Measurements from ENCODE around the gene LMX1A. TPM values are rescaled to one million over a fixed set of nuclear protein-coding genes. Genes with fewer than 3 reads are reported as not detected.

The LMX1A gene
- total RNA-seq, 1 donor from 2014 or later, result not detected

DNA sequence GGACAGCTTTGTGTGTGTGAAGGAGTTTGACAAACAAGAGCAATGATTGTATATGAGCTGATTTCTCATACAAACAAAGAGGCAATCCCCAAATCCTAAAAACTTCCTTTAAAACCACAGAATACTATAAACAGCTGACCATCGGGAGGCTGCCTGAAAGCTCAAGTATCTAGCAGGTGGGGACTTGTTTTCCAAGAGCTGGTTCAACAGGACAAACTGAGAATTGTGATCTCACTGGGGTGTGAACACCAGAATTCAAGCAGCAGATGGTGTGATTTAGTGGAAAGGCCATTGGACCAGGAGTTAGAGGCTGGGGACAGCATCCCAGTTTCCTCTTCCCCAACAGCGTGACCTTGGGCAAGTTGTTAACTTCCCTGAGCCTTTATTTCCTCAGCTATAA, 13.9 kb downstream of the LMX1A start:
- Mint-ChIP-seq H3K27ac (ENCODE audit: unreplicated experiment) (no peak overlapping the region), H3K27me3 (ENCODE audit: unreplicated experiment) (peaks cover 21% of the 10 kb centered on the region), H3K4me3 (ENCODE audit: unreplicated experiment) (no peak overlapping the region), H3K9me3 (ENCODE audit: unreplicated experiment) (no peaks in the 10 kb centered on the region), H3K36me3 (ENCODE audit: unreplicated experiment) (no peaks in the 10 kb centered on the region), H3K4me1 (ENCODE audit: unreplicated experiment) (no peaks in the 10 kb centered on the region)
- TF ChIP-seq, protein P1, sequence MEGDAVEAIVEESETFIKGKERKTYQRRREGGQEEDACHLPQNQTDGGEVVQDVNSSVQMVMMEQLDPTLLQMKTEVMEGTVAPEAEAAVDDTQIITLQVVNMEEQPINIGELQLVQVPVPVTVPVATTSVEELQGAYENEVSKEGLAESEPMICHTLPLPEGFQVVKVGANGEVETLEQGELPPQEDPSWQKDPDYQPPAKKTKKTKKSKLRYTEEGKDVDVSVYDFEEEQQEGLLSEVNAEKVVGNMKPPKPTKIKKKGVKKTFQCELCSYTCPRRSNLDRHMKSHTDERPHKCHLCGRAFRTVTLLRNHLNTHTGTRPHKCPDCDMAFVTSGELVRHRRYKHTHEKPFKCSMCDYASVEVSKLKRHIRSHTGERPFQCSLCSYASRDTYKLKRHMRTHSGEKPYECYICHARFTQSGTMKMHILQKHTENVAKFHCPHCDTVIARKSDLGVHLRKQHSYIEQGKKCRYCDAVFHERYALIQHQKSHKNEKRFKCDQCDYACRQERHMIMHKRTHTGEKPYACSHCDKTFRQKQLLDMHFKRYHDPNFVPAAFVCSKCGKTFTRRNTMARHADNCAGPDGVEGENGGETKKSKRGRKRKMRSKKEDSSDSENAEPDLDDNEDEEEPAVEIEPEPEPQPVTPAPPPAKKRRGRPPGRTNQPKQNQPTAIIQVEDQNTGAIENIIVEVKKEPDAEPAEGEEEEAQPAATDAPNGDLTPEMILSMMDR (IDR thresholded peaks at IDR 0.05), result no peak
- DNase-seq (ENCODE audit: extremely low spot score, unreplicated experiment), result no peak

DNA sequence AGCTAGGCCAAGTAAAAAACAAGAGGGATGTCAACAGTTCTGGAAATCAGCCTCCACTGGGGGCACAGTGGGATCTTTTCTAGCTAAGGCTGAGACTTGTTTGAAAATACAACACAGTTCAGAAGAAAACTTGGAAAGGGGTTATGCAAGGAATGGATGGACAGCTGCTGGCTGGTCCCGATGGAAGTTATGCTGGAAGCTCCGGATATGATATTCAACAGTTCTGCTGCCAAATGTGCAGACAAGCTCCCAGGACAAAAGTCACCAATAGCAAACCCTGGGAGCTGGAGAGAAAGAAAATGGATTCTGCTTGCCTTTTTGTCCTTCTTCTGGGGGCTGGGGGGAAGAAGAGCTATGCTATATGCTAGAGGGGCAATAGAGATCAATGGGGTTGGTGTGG, 14.3 kb downstream of the LMX1A start:
- Mint-ChIP-seq H3K4me3 (ENCODE audit: unreplicated experiment) (no peak overlapping the region), H3K36me3 (ENCODE audit: unreplicated experiment) (no peaks in the 10 kb centered on the region), H3K9me3 (ENCODE audit: unreplicated experiment) (no peaks in the 10 kb centered on the region), H3K4me1 (ENCODE audit: unreplicated experiment) (no peaks in the 10 kb centered on the region), H3K27me3 (ENCODE audit: unreplicated experiment) (peaks cover 18% of the 10 kb centered on the region), H3K27ac (ENCODE audit: unreplicated experiment) (no peak overlapping the region)
- TF ChIP-seq, protein P1 (IDR thresholded peaks at IDR 0.05), result no peak
- DNase-seq (ENCODE audit: extremely low spot score, unreplicated experiment), result no peak

DNA sequence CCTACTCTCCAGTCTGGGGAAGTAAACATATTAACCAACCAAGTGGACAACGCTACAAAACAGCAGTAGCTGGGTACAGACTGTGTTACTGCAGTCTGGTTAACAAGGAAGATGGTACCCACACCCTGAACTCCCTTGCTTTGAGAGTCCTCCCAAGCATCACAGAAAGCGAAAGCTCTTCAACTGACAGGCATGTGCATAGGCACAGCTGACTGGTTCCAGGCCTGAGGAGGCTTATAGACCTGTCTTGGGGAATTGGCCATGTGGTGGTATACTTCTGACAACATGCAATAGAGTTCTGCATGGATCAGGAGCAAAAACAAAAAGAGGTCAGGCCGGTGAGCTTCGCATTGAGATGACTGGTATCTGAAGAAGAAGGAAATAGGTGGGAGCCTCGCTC, 17.4 kb downstream of the LMX1A start:
- Mint-ChIP-seq H3K36me3 (ENCODE audit: unreplicated experiment) (no peaks in the 10 kb centered on the region), H3K27ac (ENCODE audit: unreplicated experiment) (no peak overlapping the region), H3K27me3 (ENCODE audit: unreplicated experiment) (peaks cover 12% of the 10 kb centered on the region), H3K4me1 (ENCODE audit: unreplicated experiment) (no peaks in the 10 kb centered on the region), H3K9me3 (ENCODE audit: unreplicated experiment) (no peaks in the 10 kb centered on the region), H3K4me3 (ENCODE audit: unreplicated experiment) (no peak overlapping the region)
- no peak for DNase-seq (ENCODE audit: extremely low spot score, unreplicated experiment)
- TF ChIP-seq, protein P1 (IDR thresholded peaks at IDR 0.05), result no peak

DNA sequence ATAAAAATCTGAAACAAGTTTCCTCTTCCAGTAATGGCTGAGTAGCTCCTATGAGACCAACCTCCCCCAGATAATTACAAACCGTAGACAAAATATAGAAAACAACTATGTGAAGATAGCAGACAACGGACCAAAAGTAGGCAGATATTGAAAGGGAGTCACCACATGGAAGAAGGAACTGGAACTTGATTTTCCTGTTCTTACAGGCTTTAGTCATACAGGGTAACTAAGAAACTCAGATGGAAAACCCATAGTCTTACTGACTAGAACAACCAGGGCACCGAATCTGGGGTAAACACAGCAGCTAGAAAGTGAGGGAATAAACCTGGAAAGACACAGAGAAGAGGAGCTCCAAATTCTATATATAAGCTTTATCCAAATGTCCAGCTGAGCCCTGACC, 26.0 kb downstream of the LMX1A start:
- TF ChIP-seq, protein P1 (IDR thresholded peaks at IDR 0.05), result no peak
- Mint-ChIP-seq H3K4me3 (ENCODE audit: unreplicated experiment) (no peak overlapping the region), H3K27me3 (ENCODE audit: unreplicated experiment) (peaks cover 4% of the 10 kb centered on the region), H3K27ac (ENCODE audit: unreplicated experiment) (no peak overlapping the region), H3K4me1 (ENCODE audit: unreplicated experiment) (no peaks in the 10 kb centered on the region), H3K9me3 (ENCODE audit: unreplicated experiment) (no peaks in the 10 kb centered on the region), H3K36me3 (ENCODE audit: unreplicated experiment) (no peaks in the 10 kb centered on the region)
- DNase-seq (ENCODE audit: extremely low spot score, unreplicated experiment), result no peak

DNA sequence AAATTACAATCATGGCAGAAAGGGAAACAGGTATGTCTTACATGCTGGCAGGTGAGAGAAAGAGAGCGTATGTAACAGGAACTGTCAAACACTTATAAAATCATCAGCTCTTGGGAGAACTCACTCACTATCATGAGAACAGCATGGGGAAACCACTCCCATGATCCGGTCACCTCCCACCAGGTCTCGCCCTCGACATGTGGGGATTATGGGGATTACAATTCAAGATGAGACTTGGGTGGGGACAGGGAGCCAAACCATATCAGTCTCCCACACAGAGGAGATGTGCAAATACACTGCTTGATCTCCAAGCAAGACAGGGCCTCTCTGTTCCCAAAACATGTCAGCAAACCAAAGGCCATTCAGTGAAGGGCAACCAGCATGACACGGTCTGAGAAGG, 27.4 kb downstream of the LMX1A start:
- Mint-ChIP-seq H3K4me1 (ENCODE audit: unreplicated experiment) (no peaks in the 10 kb centered on the region), H3K27me3 (ENCODE audit: unreplicated experiment) (no peaks in the 10 kb centered on the region), H3K36me3 (ENCODE audit: unreplicated experiment) (no peaks in the 10 kb centered on the region), H3K27ac (ENCODE audit: unreplicated experiment) (no peak overlapping the region), H3K4me3 (ENCODE audit: unreplicated experiment) (no peak overlapping the region), H3K9me3 (ENCODE audit: unreplicated experiment) (no peaks in the 10 kb centered on the region)
- DNase-seq (ENCODE audit: extremely low spot score, unreplicated experiment), result no peak
- TF ChIP-seq, protein P1 (IDR thresholded peaks at IDR 0.05), result no peak

All from osteocyte (in vitro differentiated cells).